ENCODE results near the gene RERE. TPM values are rescaled to one million over a fixed set of nuclear protein-coding genes. Genes with fewer than 3 reads are reported as not detected.

Gene RERE
- total RNA-seq, 1 donor from 2014 or later: 50.7 TPM

GRCh38 chr1:8684590-8684989 lies 132.8 kb downstream of the RERE start:
- DNase-seq: peak; percentile 26

DNA sequence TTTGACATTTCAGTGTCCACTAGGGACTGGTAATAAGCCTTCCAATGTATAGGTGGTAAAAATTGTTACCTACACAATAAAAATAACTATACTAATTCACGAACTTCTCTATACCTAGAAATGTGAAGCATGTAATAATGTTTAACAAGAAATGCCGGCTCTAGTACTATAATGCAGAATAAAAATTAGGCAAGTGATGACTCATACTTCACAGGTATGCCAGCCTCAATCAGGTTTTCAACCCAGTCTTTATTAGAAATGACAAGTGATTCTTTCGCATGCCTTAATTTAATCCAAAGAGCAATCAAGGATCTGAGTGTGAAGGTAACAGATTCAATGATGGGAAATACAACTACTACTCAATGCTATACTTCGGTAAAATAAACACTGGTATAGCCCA lies 134.9 kb downstream of the RERE start:
- DNase-seq: no peak

GRCh38 chr1:8681911-8682310 lies 135.5 kb downstream of the RERE start:
- no peak for DNase-seq

- no peak for DNase-seq
These were observed 136.5 kb downstream of the RERE start for GRCh38 chr1:8680664-8681650.

GRCh38 chr1:8679929-8680663 lies 137.3 kb downstream of the RERE start:
- no peak for DNase-seq

DNA sequence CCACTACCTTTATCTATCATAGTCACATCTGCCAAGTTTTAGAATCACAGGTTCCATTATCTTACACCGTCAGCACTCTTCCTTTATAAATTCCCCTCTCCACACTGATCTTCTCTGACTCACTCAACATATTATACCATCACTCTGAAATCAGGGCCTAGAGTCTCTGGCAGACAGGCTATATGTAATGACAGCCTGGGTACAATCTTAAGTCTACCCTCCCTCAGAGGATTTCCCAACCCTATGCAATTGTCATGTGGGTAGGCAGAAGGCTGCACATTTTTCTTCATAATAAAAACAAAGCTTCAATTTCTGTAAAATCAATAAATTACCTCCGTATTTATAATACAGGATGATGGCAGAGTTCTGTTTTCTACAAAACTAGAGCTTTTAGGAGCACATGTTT lies 138.0 kb downstream of the RERE start:
- peak; percentile 51 for DNase-seq

DNA sequence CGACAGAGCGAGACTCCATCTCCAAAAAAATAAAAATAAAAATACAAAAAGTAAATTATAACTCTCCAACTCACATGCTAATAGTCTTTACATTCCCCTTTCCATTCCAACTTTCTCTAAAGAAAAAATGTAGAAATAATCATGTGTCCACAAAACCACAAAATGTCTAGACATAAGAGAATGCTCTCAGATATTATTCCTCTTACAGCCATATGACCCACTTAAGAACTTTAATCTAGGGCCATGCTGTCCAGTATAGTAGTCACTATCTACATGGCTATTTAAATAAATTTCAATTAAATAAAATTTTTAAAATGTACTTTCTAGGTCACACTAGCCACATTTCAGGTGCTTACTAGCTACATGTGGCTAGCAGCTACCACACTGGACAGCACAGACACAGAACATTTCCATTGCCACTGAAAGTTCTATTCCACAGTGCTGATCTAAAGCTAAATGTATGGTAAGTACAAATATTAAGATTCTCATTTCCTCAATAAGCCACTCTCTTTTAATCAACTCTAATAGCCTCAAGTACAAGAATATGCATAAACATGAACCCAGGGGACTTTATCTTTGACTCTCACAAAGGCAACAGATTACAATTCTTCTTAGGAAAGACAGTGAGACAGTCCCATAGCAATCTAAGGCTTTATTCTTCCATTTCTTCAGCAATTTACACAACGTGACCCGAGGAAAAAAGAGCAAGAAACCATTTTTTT lies 138.6 kb downstream of the RERE start:
- DNase-seq: no peak

DNA sequence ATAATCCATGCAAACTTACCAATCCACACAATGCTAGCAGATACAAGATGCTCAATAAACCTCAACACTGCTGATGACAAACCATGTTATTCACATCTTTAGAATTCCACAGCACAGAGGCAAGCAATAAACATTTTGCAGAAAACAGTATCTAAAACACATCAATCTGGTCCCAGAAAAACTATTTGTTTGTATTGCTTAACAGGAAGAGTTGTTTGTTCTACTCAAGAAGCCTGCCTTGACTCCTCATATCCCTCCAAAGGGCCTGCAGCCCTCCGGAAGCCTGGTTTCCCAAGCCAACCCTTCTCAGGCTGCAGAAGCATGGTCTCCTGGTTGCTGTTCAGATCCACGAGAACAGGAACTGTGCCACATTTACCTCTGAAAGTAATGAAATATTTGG lies 139.7 kb downstream of the RERE start:
- no peak for DNase-seq

GRCh38 chr1:8676813-8677212 lies 140.6 kb downstream of the RERE start:
- DNase-seq: no peak

GRCh38 chr1:8676072-8676471 lies 141.4 kb downstream of the RERE start:
- DNase-seq: no peak

GRCh38 chr1:8674912-8675311 lies 142.5 kb downstream of the RERE start:
- no peak for DNase-seq

GRCh38 chr1:8674481-8674880 lies 143.0 kb downstream of the RERE start:
- DNase-seq: no peak

- peak; percentile 88 for DNase-seq
These were observed 146.0 kb downstream of the RERE start for GRCh38 chr1:8671306-8671917.

DNA sequence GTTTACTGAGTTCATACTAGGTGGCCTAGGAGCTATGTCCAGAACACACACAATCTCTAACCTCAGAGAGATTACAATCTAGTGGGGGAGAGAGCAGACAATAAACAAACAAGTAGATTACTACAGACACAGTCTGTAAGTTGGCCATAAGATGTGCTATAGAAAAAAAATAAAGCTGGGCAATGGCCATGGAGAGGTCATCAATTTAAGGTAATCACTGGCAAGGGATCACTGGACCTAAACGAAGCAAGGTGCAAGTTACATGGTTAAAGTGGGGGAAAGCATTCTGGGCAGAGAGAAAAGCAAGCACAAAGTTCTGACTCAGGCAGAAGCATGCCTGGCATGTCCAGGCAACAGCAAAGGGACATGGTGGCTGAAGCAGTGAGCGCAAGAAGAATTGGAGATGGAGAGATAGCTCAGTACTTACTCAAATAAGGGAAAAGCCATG lies 147.0 kb downstream of the RERE start:
- DNase-seq: peak; percentile 16

DNA sequence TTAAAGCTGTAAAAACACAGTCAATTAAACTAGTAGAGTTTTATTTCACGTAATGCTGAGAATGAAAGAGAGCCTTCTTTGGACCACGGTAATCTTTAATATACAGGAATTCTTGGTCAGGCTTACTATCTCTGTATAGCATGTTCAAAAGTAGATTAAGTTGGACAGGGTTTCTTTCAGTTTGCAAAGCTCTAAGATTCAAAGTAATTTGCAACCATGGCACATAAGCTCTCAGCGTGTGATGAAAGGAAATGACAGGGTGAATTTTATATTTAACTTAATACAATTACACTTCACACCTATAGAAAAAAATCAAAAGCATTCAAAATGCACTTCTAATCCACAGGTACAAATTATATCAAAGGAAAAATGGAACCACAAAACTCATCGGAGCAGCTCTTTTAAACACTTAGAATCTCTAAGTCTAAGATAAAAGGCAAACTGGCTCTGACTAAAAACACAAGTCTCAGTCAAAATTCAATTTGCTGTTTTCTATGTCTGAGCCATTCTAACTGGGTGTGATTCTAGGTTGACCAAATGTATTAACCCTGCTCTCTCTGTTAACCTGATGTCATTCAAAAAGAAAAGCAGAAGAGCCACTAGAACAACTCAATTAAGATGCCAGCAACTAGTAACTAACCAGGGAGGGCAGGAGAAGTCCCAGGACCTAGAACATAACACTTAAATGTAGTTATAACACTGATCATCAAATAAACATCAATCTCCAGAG lies 147.7 kb downstream of the RERE start:
- no peak for DNase-seq

- DNase-seq: peak; percentile 73
These were observed 149.4 kb downstream of the RERE start for GRCh38 chr1:8667869-8668594.

GRCh38 chr1:8666389-8667167 lies 150.9 kb downstream of the RERE start:
- peak; percentile 75 for DNase-seq

DNA sequence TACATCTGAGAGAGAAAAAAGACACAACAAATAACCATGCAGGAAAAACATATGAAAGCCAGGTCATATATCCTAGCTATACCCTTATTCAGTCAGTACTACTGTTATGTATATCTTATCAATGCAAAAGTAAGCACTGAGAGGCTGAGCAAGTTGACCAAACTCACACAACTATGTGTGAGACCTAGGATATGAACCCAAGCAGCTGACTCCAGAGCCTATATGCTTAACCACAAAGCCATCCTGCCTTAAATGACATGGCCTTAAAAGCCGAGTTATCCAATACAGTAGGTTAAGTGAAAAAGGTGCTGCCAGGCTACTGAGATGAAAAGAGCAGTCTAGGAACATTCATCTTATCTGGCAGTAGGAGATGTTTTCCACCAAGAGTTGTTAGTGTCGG lies 151.6 kb downstream of the RERE start:
- no peak for DNase-seq

- no peak for DNase-seq
These were observed 152.6 kb downstream of the RERE start for GRCh38 chr1:8664887-8665286.

- peak; percentile 46 for DNase-seq
These were observed 153.5 kb downstream of the RERE start for GRCh38 chr1:8663915-8664329.
